ENCODE measurements around the gene PTGIR.

PTGIR gene, protein sequence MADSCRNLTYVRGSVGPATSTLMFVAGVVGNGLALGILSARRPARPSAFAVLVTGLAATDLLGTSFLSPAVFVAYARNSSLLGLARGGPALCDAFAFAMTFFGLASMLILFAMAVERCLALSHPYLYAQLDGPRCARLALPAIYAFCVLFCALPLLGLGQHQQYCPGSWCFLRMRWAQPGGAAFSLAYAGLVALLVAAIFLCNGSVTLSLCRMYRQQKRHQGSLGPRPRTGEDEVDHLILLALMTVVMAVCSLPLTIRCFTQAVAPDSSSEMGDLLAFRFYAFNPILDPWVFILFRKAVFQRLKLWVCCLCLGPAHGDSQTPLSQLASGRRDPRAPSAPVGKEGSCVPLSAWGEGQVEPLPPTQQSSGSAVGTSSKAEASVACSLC

DNA sequence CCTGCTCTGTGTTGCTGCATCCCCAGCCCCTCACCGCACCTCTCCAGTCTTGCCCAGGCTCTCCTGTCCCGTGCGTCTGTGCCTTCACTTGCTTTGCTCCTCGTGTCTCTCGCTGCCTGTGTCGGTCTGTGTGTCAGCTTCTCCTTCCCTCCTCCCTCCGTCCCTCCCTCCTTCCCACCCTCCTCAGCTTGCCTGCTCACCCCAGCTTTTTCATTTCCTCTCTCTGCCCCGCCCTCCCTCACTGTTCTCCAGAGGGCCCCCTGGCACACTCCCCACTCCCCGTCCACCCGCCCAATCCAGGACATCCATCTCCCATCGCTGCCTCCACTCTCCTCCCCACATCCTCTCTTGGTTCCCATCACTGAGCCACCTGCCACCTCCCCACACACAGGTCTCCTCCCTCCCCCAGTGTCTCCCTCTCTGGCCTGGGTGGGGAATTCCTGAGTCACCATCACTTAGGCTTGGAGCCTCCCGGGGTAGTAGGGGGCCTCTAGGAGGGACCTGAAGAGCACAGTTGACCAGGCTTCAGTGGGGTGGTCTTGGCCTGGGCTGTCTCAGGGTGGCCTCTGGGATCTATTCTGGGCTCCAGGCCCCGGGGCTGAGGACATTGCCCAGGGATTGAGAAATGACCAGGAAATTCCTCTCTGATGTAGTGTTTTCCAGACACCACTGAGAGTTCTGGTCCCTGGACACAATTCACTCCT, at the start of gene PTGIR:
TSS of gene PTGIR (minus strand) at position 132 of the 704 bp plus-strand sequence. CDS start 864 bp downstream, outside the sequence.
- no peak for DNase-seq

DNA sequence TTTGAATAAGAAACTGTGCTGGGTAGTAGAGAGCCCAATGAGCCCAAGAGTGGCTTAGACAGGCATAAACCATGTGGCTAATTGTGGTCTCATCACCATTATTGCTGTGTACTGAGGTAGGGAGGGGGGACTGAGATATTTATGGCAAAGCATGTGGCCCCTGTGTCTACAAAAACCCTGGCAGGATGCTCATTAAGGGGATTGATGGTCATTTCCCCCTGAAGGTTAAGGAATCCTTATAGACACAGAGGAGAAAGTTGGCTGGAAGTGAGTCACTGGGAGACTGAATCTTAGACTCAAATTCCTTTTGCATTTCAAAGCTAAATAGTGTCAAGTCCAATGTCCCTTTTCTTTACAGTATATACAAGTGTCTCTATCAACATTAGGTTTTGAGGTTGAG, 45.9 kb upstream of the PTGIR start:
- no peak for DNase-seq

DNA sequence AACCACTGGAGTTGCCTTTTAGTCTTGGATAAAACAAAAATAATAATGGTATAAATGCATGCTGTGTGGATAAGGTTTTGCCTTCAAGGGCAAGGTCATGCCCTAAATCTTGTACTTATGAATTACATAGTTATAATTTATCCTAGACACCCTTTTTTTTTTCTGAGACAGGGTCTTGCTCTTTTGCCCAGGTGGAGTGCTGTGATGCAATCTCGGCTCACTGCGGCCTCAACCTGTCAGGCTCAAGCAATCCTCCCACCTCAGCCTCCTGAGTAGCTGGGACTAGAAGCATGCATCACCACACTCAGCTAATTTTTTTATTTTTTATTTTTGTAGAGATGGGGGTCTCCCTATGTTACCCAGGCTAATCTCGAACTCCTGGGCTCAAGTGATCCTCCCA, 43.8 kb upstream of the PTGIR start:
- no peak for DNase-seq

DNA sequence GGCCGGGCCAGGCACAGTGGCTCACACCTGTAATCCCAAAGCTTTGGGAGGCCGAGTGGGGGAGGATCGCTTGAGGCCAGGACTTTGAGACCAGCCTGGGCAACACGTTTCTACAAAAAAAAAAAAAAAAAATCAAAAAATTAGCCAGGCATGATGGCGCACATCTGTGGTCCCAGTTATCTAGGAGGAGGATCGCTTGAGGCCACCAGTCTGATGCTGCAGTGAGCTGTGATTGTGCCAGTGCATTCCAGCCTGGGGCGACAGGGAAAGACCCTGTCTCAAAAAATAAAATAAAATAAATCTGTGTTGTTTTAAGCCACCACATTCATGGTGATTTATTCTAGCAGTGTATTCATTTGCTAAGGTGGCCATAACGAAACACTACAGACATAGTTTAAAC, 40.2 kb upstream of the PTGIR start:
- DNase-seq: no peak

DNA sequence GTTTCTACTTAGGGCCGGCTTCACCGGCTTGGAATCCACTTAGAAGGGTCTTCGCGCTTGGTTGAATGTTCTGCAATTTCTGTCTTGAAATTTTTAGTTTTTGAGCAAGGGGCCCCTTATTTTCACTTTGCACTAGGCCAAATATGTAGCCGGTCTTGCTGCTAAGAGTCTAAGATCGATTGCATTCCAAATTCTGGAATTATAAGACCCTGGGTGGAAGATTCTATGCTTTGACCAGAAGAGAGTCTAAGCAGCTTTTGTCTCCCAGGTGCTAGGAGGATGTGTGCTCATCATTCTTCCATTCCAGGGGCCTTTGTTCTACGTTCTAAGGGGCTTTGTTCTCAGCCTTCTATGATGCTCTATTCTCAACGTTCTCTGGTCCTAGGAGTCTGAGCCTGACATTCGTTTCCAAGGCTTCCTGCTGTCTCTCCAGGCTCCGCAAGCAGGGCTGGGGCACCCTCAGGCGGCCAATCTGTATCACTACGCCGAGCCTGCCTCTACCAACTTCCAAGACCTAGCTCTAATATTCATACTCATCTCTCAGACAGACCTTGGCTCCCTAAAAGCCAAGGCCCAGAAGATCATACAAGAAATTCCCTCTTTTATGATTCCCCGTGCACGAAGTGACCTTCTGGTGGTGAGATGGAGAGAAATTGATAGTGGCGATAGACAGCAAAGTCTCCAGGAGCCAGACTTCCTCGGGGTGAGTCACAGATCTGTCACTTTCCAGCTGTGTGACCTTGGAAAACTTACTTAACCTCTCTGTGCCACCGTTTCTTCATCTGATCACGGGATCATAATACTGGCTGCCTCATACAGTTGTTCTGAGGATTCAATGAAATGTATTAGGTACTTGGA, 37.1 kb upstream of the PTGIR start:
- peak; percentile 76 for DNase-seq

DNA sequence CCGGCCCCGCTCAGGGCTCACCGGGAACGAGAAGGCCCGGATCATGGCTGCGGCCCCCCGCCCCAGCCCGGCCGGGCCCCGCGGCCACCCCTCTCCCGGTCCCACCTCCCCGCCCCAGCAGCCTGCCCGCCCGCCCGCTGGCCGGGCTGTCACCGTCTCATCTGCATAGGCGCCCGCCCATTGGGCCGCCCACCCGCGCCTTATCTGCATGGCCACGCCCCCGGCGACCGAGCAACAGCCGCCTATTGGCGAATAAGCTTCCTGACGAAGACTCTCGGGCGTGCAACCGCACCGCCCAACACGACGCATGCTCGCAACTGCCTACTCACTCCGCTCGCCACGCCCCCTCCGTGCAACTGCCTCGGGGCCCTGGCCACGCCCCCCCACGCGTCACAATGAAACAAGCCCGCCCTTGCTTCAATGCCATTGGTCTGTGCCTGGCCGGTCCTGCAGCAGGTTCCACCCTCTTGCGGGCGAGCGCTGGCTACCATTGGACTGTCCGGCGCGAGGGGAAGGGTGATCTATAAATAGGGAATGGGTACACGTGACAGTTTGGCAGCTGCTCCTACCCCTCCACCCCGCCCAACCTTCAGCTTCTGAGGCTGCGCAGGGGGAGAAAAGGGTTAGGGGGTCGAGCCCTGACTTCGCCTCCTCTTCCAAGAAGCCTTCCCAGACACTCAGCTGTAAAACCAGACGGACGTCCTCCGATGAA, 36.3 kb upstream of the PTGIR start, which contains the start of gene DACT3:
TSS of gene DACT3 (minus strand) at position 163 of the 712 bp plus-strand sequence. CDS start at position 45, 118 bp downstream.
- peak; percentile 99 for DNase-seq

DNA sequence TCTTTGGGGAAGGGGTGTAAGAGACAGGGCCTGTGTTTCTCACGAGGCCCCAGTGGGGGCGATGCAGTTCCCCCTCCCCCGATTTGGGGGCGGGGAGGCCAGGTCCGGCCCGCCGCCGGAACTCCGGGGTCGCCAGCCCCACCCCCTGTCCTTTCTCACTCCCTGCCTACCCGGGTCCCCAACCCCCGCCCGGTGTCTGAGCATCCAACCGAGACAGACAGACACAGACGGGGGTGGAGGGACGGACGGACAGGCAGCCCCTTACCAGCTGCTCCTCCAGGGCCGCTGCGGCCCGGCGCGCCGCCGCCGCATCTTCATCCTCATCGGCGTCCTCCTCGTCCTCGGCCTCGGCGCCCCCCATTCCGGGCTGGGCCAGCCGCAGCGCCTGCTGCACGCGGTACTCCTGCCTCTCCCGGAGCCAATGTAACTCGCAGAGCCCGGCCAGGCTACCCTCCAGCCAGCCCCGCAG, 35.7 kb upstream of the PTGIR start:
- no peak for DNase-seq

DNA sequence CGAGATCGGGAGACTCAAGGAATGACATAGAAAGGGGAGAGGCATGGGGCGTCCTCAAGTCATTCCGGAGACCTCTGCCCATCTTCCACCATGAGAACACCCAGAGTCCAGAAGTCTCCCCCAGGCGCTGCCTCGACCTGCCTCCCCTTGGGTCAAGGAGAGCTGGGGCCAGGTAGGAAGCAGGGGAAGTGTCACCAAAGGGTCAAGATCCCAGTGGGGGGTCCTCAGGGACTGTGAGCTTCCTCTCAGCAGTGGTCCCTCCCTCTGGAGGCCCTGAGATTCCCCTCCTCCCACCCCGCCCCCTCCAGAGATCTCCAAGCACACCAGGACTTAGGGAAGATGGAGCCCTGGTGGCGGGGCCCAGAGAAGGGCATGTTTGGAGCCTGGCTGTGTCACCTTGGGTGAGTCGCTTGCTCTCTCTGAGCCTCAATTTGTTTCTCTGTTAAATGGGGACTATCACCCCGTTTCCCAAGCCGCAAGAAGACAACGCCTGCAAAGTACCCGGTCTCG, 35.2 kb upstream of the PTGIR start:
- no peak for DNase-seq

DNA sequence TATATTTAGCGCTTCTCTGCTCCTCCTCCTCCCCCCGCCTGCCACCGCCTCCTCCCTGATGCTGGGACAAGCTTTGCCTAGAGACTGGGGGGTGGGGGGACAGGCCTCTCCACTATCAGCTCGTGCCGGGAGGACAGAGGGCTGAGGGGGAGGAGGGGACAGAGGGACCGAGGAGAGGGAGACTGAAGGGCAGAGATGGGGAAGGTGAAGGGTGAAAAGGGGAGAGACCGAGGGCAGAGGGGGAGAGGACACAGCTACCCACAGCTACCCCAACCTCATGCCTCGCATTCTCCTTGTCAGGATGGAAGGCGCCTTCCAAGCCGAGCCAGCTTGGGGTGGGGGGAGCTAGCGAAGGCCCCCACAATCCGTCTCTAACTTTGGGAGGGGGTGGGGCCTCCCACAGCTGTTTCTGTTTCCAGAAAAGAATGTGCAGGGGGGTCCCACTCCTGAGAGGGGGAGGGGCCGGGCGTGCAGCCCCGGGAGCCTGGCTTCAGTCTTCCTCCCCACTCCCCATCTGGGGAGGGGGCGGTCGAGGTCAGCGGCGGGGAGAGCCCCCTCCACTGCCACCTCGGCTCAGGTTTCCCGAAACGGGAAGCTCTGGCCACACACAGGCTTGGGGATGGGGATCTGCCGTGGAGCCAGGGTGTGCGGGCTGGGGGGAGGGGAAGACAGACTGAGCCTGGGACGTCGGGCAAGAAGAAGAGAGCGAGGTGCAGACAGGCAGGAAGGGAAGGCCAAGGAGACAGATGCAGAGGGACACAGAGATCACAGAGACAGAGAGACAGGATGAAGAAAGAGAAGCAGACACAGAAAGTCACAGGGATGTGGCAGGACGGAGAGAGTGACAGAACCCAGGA, 34.5 kb upstream of the PTGIR start:
- no peak for DNase-seq

DNA sequence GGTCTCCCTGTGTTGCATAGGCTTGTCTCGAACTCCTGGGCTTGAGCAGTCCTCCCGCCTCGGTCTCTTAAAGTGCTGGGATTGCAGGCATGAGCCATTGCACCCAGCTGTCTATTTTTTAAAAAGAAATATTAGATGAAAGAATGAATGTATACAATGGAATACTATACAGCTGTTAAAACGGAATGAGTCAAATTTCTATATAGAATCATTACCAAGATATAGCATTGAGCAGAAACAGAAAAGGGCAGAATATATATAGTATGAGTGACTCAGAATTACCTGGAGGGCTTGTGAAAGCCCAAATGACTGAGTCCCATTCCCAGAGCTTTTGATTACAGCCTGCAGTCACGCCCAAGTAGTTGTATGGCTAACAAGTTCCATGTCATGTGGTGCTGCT, 31.7 kb upstream of the PTGIR start:
- no peak for DNase-seq

DNA sequence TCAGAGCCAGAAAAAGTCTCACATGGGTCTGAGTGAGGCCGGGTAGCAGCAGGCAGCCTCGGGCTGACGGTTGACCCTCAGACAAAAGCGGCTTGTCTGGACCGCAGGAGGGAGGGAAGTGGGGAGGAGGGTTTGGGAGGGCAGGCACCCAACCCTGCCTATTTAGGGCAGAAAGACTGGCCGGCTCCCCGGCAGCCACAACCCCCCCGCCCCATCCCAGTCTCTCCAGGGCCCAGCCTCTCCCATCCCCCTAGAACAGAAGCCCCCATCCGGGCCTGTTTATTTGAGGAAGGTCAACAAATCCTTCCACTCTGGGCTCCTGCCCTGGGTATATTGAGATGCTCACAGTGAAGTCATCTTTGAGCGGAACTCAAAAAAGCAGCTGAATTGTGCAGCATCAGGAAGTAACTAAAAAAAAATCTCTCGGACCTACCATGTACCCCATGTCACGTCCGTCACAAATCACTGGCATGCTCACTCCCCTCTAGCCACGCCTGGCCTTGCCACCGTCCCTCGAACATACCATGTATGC, 29.8 kb upstream of the PTGIR start:
- no peak for DNase-seq

DNA sequence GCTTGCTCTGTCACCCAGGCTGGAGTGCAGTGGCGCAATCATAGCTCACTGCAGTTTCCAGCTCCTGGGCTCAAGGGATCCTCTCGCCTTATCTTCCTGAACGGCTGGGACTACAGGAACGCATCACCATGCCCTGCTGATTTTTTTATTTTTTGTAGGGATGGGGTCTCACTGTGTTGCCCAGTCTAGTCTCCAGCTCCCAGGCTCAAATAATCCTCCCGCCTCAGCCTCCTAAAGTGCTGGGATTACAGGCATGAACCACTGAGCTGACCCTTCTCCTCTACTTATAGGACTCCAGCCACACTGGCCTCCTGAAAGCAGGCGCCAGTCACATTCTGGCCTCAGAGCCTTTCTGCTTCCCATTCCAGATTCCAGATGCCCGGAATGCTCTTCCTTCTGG, 25.6 kb upstream of the PTGIR start:
- DNase-seq: no peak

DNA sequence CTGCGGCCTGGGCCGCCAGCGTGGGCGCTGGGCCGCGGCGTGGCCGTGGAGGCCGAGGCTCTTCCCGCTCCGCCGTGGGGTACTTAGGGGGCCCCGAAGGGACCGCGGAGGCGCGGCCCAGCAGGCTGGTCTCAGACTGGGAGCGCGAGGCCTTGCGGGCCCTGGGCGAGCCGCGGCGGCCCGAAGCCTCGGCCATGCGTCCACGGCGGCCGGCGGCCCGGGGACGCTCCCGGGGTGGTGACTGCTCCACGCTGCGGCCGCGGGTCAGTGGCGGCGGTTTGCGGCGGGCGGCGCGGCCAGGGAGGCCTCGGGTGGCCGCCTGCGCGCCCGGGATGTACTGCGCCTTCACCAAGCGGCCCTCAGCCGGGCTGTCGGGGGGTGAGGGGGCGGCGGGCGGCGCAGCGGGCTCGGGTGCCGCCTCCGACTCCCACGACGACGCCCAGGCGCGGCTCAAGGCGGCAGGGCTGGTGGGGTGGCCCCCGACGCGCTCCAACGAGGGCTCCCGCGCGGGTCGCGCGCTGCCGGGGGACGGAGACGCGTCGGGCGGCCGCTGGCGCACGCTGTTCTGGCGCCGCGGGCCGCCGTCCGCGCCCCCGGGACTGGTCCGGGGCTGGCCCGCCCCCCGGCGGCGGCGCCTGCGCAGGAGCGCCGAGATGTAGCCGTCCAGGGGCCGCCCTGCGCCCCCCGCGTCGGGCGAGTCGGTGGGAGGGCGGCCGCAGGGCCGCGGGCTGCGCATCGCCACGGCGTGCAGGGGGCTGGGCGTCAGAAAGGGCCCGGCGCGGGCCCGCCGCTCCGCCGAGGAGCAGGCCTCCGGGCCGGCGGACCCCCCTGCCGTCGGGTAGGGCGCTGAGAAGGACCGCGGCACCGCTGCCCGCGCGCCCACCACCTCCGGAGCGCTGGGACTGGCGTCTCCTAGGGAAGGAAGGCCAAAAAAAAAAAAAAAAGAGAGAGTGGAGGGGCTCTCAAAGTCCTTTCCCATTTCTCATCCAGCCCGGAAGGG, 24.4 kb upstream of the PTGIR start:
- no peak for DNase-seq

DNA sequence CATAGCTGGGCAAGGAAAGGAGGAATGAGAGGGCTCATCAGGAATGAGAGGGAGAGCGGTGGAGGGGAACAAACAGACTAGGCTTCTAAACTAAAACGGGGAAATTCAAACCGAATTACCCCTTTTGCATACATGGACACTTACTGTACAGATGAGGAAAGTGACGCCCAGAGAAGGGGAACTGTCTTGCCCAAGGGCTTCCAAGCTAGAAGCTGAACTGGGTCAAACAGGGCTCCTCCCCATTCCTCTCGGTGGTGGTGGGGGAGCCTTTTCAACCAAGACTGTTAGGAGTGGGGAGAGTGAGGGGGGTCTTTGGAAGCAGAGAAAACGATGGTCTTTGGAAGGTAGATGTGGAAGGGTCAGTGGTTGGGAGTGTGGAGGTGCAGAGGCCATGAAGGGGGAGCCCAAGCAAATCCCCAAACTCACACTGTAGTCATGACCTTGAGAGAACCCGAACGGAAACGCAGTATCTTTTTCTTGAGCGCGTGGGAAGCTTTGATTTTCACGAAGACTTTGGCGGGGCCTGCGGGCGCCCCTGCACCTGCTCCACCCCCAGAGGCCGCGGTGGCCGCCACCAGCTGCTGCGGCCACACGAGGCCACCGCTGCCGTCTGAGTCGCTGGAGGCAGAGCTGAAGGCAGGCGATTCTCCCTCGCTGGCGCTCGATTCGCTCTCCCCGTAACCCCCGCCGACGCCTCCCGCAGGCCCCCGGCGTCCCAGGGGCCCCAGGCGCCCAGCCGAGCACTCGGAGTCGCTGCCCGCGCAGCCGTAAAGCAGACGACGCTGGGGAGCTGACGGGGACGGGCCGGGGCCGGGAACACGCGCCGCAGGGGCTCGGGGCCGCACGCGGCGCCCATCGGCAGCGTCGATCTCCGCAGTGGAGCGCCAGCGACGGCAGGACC, 23.4 kb upstream of the PTGIR start:
- no peak for DNase-seq

DNA sequence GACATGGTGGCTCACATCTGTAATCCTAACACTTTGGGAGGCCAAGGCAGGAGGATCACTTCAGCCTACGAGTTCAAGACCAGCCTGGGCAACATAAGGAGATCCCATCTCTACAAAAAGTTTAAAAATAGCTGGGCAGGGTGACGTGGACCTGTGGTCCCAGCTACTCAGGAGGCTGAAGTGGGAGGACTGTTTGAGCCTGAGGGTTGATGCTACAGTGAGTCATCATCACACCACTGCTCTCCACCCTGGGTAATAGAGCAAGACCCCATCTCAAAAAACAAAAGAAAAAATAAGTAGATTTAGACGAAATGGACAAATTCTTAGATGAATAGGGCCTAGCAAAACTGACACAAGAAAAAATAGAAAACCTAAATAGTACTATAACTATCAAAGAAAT, 21.5 kb upstream of the PTGIR start:
- DNase-seq: no peak

DNA sequence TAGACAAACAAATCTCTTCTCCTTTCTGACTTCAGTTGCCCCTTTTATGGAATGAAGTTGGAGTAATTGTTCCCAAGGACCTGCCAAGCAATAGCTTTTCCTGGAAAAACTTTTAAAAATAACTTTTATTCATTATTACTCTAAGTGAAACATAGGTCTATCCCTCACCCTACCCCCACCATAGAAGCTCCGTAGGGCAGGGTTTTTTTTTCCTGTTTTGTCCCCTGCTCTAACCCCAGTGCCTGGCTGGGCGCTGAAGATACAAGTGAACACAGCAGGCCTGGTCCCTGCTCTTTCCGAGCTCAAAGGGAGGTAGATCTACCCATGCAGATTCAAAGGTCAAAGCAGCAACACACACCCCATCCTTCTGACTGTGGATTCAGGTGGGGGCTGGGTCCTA, 19.8 kb upstream of the PTGIR start:
- no peak for DNase-seq

DNA sequence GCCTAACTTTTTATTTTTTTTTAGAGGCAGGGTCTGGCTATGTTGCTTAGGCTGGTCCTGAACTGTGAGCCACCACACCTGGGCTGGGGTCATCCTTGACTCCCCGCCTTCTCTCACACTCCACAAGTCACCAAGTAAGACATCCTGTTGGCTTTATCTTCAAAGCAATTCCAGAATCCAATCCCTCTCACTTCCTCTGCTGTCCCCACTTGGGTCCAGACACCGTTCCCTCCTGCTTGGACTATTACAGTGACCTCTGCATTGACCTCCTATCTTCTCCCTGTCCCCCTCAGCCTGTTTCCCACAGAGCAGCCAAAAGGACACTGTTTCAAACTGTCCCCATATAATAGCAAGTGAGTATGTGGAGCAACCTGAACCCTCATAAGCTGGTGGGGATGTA, 15.8 kb upstream of the PTGIR start:
- DNase-seq: no peak

DNA sequence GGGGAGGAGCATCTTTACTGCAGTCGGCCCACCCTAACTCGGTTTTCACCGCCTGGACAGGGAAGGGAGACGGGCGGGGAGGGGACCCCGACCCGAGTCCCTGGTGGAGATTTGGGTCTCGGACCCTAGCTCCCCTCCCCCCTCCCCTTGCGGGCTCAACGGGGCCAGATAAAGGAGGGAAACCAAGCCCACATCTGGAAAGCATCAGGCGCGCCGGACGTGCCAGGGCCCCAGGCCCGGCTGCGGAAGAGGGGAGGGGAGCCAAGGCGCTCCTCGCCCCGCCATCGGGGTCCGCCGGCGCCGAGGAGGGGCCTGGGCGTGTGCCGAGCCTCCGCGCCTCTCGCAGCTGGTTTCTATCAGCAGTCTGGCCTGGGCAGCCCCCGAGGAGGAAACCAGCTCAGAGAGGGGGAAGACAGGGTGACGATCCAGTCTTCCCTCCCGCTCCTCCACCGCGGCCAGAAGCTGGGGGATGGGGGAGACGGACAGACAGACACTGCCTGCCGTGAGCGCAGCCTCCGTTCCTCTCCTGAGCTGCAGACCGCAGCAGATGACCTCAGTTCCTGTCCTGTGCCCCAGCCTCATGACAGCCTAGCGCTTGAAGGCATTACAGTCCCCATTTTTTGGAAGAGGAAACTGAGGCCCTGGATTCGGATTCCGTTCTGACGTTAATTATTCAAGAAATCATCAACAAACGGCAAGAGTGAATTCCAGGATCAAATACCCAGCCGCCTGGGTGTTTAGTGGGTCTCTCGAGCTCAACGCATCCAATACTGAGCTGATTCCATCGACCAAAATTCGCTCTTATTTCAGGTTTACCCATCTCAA, 14.7 kb upstream of the PTGIR start:
- DNase-seq: no peak

Measured in CD4-positive, alpha-beta T cell treated with Interleukin-4 for 4 hours (primary cell).